Eye (tissue), 1 donor: ENCODE measurements around the gene CORO2A.

Source experiments
- DNase-seq: peaks from one replicate; pipeline ENCODE4 v3.0.0-alpha.2; 2015

Gene CORO2A

DNA sequence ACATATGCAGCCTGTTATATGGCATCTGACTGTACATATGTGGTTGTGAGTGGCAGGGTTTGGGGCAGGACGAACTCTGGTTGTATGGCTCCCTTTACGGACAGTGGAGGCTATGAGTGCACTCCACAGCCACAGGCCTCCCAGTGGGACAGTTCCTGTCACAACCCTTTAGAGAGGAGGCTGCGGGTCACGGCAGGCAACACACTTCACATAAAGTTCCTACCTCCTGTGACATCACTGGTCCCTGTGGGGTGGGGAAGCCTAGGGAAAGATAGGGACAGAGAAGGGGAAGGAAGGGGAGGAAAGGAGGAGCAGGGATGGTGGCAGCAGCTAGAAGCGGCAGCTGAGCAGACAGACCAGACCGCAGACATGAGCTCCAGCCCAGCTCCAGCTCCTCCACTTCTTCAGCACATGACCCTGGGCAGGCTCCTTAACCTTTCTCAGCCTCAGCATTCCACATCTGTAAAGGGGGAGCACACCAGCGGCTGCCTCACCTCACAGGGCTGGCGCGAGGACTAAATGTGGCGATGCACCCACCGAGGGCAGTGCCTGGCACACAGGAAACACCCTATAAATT is 27.4 kb upstream of the CORO2A start:
- no peak for DNase-seq

DNA sequence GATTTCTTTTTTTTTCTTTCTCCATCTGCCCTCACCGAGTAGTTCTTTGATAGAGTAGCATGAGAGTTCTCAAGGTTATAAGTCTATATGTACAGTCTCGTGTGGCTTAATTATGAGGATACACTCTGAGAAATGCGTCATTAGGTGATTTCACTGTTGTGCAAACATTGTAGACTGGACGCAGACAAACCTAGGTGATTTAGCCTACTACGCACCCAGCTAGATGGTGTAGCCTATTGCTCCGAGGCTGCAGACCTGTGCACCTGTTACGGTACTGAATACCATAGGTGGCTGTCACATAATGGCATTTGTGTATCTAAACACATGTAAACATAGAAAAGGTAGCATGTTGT is 26.9 kb upstream of the CORO2A start:
- no peak for DNase-seq

DNA sequence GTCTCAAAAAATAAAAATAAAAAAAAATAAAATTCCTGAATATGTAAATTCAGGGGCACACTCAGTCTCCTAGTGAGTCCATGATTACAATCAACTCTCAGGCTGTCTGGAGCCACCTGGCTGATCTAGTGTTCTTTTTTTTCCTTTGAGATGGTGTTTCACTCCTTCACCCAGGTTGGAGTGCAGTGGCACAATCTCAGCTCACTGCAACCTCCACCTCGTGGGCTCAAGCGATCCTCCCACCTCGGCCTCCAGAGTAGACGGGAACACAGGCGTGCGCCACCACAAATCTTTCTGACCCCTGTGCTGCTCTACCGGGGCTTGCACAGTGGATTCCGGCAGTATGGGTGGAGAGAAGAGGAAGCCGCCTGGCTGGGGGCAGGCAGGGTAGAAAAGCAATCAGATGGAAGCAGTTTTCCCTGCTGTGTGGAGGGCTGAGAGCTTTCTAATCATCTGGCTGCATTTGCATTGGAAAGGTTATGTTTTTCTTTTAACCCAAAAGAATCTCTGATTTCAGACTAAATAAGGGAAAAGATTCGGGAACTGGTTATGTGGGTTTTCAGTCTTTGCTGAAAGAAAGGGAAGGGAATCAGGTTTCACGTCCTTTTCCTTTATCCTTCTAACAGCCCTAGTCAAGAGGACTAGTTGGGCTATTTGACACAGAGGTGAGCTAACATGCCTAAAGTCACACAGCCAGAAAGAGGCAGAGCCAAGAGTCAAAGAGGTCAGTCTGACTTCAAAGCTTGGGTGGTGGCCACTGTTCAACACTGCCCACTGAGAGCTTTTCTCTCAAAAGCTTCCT is 26.3 kb upstream of the CORO2A start:
- DNase-seq = peak; percentile 39

DNA sequence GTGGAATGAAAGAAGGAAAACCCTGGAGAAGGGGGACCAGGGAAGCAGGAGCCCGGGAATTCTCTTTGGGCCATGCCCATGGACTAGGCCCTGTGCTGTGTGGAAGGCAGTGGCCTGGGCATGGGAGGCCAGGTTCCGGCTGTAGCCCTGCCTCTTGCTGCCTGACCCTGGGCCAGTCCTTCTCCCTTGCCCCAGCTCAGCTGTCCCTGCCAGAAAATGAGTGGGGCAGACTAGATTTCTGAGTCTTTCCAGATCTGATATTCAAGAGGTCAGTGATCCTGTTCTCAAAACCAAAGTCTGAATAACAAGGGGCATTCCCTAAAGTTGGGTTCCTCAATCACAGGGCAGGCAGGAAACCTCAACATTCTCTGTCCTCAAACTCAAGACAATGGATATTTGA is 24.8 kb upstream of the CORO2A start:
- no peak for DNase-seq

DNA sequence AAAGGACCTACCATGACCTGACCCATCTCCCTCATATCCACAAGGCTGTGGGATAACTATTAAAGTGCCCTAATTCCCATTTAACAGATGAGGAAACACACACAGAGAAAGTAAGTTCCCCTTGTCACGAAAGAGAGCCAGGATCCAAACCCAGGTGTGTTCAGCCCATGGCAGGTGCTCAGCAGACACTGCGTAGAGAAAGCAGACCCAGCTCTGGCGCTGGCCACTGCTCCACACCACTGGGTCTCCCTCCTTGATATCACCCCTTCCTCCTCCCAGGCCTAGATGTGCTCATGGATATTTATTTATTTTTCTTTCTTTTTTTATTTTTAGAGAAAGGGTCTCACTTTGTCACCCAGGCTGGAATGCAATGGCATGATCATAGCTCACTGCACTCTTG is 24.0 kb upstream of the CORO2A start:
- no peak for DNase-seq

DNA sequence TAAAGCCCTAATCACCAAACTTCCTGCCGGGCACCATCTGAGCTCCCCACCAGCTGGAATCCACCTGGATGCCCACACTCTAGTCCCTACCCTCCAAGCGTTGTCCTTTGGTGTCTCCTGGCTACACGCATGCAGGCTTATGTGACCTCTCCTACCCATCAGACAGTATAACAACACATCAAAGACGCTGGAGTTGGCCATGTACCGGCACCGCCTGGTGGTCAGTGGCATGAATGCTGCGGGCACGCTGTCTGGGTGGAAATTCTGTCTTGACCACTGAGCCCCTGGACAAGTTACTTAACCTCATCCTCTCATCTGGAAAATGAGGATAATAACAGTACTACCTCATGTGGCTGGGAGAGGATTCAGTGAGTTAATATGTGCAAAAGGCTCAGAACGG is 23.4 kb upstream of the CORO2A start:
- peak; percentile 53 for DNase-seq

DNA sequence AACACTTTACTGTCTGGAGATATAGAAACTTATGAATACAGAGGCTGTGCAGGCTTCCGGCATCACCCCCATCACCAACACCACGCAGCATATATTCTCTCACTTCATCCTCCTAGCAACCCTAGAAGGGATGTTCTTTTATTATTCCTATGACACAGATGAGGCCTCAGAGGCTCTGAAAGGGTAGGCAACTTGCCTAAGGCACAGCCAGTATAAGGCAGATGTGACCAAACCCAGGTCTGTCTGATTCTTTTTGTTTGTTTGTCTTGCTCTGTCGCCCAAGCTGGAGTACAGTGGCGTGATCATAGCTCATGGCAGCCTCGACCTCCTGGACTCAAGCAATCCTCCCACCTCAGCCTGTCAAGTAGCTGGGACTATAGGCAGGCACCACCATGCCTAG is 22.8 kb upstream of the CORO2A start:
- DNase-seq = no peak

DNA sequence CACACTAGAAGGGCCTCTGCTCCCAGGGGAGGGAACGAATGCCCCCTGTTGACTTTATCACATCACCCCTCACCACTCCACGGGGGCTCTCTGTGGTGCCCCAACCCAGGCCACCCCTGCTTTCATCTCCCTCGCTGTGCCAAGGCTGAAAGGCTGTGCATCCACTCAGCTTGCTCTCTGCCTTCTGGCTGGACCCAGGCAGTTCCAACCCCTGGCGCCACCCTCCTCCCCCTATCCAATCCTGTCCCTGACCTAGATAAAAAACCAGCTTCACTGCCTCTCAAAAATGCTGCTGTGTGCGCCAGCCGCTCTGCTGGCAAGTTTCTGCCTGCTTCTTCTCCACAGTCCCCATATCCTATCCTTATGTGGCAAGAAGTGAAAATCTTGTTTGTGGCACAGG is 22.4 kb upstream of the CORO2A start:
- DNase-seq = peak; percentile 29

DNA sequence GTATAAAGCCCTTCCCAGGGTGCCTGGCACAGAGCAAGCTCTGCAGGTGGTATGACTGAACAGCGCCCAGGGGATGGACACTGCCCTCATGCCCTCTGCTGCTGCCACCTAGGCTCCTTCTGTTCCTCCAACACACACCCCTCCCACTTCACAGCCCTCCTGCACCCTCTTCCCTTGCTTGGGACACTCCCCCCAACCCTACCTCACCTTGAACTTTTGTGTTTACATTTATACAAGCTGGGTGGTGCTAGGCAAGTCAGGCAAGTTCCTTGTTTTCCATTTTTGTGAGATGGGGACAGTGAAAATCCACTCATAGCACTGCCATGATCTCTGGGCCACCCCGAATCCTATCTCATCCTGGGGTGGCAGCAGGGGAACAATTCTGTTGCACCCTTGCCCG is 18.8 kb upstream of the CORO2A start:
- DNase-seq = no peak

DNA sequence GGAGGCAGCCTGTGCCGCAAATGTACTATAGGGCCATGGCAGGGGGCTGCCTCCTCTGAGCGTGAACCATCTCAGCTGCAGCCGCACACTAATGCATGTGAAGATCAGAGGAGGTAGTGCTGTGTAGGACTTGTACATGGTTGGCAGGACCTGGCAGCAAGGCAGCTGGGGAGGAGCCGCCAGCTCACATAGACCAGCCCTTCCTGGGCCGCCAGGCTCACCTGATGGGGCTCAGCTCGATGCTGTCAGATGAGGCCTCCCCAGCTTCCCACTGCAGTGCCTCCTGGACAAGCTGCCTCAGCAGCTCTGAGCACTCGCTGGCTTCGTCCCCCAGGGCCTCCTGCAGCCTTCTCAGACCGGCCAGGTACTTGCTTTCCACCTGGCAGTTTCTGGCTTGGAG is 18.0 kb upstream of the CORO2A start:
- no peak for DNase-seq

DNA sequence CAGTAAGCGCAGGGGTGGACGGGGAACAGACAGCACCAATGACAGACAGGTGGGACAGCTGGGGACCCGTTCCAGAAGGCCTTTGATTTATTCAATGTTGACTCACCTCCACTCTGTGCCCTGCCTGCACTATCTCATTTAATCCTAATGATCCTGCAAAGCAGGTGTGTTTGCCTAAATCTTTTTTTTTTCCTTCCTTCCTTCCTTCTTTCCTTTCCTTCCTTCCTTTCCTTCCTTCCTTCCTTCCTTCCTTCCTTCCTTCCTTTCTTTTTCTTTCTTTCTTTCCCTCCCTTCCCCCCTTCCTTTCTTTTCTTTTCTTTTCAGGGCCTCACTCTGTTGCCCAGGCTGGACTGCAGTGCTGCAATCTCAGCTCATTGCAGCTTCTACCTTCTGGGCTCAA is 17.1 kb upstream of the CORO2A start:
- DNase-seq = no peak

DNA sequence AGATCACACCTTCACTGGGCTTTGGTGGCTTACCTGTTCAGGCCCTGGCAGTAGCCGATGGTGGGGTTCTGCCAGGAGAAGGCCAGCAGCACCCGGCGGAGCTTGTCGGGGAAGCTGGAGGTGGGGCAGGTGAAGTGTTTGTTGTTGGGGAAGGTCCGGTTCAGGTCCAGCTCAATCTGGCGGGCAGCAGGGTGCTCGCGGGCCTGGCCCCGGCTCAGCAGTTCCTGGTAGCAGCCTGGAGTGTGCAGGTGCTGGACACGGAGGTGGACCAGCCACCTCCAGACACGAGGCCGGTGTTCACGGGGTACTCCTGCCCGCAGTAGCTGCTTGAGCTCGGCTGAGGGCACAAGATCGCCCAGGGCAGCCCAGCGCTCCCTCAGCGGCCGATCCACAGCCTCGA is 16.2 kb upstream of the CORO2A start:
- DNase-seq = no peak

DNA sequence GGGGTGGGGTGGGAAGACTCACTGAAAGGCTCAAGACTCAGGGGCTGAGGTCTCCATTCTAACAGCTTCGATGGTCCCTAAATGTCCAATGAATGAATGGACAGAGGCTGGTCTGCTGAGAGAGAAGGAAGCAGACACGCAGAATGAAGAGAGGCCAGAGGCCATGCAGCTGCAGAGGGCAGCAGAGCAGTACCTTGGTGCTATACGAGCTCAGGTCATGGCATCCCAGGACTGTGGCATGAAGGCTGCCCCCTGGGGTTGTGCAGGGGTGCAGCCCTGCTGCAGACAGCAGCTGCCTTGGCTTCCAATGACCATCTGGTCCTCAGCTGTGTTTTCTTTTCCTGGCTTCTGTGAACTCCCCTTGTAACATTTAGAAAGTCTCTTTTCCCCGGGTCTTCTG is 15.2 kb upstream of the CORO2A start:
- DNase-seq = no peak

DNA sequence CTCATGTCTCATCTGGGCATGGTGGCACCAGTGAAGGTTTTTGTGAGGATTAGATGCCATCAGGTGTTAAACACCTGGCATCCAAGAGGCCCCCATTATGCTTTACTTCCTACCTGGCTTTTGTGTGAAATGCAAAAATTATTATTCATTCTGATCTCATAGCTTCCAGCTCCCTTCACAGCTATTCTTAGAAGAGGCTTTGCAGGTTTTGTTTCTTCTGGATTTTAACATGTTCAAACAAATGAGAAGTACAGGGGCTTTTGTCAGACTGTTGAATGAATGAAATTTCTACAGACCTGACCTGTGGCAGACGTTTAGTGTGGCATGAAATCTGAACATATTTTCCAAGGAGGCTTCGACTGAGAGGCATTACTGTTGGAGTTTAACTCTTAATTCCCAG is 14.3 kb upstream of the CORO2A start:
- DNase-seq = no peak

DNA sequence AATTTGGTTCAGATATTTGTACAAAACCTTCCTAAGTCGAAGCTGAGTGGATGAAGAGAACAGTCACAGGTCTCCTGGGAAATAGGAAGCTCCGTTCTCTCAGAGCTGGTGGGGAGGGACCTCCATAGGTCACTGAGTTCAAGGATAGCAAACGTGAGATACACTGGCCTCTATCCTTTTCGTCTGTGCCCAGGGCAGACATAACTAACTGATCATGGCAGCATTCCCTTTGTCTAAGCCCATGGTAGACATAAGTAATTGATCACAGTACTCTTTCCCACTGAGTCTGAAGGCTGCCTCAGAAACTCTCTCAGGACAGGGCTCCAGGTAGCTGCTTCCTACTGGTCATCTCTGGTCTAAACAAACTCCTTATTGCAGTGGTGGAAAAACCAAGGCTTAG is 12.3 kb upstream of the CORO2A start:
- no peak for DNase-seq

DNA sequence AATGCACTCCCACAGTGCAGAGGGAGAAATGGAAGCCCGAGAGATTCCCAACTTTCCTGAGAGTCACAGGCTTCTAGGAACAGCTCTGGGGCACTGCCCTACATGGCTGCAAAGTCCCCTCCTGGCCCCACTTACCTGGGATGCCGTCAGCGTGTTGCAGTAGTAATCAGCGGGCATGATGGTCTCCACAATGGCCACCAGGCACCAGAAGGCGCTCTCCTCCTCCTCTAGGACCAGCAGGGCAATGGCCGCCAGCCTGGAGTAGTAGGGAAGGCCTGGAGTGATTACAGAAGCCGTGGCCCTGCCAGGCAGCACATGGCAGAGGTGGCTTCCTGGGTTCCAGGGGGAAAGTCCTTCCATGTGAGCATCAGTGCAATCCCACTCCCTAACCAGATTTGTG is 10.7 kb upstream of the CORO2A start:
- no peak for DNase-seq

DNA sequence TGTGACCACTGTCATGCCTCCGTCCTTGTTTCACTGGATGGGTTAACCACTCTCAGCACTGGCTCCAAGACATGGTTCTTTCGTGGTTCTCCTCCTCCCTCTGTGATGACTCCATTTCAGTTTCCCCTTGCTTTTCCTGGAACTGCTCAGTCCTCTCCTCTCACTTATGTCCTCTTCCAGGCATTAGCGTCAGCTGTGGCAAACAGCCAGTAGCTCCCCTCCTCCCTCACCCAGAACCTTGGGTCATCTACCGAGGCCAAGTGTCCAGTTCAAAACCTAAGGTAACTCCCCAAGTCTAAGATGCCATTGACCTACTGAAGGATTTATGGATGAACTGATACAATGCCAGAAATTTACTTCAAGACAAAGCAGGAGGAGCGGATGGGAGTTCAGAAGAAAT is 9.8 kb upstream of the CORO2A start:
- no peak for DNase-seq

DNA sequence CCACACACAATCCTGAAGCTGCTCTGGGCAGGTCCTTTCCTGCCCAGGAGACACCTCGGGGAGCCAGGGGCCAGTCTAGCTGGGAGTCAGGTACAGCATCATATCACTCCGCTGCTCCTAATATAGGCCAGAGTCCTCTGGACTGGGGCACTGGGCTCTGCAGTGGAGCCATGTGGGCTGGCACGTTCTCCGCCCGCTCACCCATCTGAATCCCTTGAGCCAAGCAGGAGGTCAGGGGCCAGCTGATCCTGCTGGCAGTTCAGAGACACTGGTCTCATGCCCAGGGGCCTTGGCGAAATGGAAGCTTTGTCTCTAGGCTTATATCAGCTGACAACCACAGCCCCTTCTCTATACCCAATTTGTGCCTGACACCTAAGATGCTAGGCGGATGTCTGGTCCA is 9.3 kb upstream of the CORO2A start:
- no peak for DNase-seq

DNA sequence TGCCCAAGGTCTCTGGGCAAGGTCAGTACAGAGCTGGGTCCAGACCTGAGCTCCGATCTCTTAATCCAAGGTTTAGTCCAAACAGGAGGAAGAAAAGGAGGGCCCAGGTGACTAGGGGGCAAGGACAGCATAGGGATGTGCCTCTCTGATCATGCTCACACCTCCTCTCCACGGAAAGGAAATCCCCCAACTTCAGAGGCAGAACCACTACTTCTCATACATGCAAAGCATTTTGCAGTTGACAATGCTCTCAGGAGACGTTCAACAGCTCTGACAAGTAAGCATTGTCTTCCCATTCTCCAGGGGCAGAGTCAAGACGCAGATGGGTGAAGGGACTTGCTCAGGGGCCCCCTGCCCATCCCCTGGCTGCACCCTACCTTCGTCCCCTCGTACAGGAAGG is 8.7 kb upstream of the CORO2A start:
- no peak for DNase-seq

DNA sequence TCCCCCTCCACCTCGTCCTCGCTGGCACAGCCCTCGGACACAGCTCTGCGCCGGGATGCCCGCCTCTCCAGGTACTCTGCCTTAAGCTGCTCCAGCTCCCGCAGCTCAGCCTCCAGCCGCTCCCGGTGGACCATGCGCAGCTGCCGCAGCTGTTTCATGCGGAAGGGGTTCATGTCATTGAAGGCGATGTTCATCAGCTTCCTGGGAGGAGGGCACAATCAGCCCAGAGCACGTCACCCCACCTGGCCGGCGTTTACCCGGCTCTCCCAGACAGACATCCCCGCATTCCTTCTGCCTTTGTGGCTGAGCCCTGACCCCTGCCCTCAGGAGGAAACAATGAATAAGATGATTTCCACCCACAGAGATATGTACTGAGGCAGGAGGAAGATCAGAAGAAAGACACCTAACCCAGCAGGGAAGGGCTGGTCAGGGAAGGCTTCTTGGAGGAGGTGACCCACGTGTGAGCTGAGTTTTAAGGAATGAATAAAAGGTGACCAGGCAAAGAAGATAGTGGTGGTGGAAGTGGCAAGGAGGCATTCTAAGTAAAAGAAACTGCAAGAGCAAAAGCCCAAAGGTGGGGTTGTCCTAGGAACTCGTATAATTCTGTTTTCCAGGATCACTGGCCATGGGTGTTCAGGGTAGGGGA is 7.1 kb upstream of the CORO2A start:
- DNase-seq = peak; percentile 39

DNA sequence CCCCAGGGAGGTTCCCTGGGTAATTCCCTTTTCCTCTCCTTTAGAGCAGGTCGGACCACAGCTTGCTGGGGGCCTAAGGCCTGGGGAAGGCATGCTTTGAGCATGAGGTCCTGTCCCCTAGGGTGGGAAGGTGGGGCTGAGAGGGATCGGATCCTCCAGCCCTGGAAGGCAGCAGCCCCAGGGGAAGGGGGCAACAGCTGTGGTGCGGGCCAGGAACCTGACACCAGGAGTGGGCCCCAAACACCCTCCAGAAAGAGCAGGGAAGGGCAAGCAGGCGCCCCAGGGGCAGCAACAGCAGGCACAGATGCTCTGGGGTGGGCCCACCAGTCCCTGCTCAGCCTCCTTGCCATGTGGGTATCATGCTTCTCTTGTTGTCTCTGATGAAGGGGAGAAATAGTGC is 3.2 kb upstream of the CORO2A start:
- no peak for DNase-seq

DNA sequence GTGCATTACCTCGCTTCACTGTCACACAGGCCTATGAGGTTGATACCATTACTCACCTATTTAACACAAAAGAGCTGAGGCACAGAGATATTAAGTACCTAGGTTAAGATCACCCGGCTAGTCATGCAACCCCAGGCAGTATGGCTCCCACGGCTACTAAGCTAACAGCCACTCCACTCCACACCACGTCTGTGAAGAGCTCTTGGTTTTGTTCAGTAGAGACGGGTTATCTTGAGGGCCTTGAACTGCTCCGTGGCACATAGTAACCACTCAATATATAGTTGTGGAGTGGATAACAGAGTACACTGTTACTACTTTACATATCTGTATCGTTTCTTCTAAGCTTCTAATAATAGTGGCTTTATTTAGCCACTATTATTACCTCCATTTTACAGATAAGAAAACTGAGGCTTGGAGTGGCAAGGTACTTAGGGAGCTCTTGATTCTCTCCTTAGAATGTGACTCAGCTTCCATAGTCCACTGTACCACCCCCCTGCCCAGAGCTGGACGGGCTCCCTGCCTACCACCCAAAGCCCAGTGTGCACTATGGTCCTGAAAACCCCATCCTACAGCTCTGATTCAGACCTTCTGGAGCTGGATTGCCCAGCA is 1.0 kb upstream of the CORO2A start:
- DNase-seq = no peak

DNA sequence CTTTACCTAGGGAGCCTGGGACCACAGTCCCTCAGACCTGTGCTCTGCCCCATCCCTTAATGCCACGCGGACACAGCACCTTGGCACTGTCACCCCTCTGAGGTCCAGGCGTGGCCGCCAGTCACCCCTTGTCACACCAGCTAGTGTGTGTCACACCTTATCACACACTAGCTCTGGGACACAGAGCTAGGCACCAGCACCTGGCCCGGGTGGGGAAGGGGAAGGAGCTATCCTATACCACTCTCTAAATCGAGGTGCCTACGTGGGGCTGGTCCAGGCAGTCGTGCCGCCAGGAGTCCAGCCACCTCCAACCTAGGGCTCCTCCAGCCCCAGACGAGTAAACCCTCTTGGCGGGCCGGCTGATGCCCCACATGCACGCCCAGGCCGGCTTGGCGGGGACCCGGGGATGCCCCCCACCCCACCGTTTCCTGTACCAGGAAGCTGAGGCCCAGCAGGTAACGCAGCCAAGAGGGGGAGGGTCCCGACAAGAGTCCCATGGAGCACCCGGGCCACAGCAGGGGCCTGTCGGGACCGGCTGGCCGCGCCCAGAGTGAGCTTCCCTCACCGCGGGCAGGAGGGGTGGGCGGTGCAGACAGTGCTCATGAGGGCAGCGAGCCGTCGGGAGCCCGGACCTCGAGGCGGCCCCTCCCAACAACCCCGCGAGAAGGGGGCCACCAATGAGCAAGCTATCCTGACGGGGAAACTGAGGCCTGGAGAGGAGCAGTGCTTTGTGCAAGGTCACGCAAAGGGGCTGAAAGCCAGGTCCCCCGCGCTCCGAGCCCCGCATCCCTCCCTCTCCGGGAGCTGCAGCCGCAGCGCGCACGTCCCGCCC is 550 bp downstream of the CORO2A start:
- DNase-seq = peak; percentile 54
